Neutrophil (primary cell): ENCODE data around the gene HRAS.

Source experiments
- H3K27ac ChIP-seq: fragments of 200-600 bp; sonication (generic); 2 replicates; pipeline ENCODE4 v1.5.1; 2016; ENCODE audit warnings: mild to moderate bottlenecking, moderate library complexity
- H3K27me3 ChIP-seq: fragments of 200-600 bp; sonication (generic); 2 replicates; pipeline ENCODE4 v1.6.0; 2016; ENCODE audit warnings: mild to moderate bottlenecking
- H3K36me3 ChIP-seq: fragments of 200-600 bp; sonication (generic); 2 replicates; pipeline ENCODE4 v1.5.1; 2017
- H3K4me1 ChIP-seq, 2 experiments: fragments of 200-600 bp in 1 of 2; sonication (generic) in 1 of 2; 1 replicate in 1 of 2; 2 replicates in 1 of 2; pipeline versions ENCODE4 v1.5.1 to v1.6.1; 2013 to 2016; ENCODE audit warnings: low read depth in 1 of 2, low read length in 1 of 2, mild to moderate bottlenecking in 1 of 2, moderate library complexity in 1 of 2; ENCODE audit not compliant: control insufficient read depth in 1 of 2, insufficient read depth in 1 of 2
- H3K4me3 ChIP-seq, 2 experiments: fragments of 200-600 bp in 1 of 2; sonication (generic) in 1 of 2; 1 replicate in 1 of 2; 2 replicates in 1 of 2; pipeline ENCODE4 v1.5.1; 2013 to 2016; ENCODE audit warnings: low read depth in 1 of 2, low read length in 1 of 2, mild to moderate bottlenecking in 1 of 2, moderate library complexity in 1 of 2
- H3K9me3 ChIP-seq: fragments of 200-600 bp; sonication (generic); 2 replicates; pipeline ENCODE4 v1.5.1; 2016
- CTCF ChIP-seq: fragments of 200-600 bp; sonication (generic); IDR thresholded peaks from 2 replicates; pipeline ENCODE4 v1.5.1; 2016; ENCODE audit warnings: antibody characterized with exemption

The HRAS gene

DNA sequence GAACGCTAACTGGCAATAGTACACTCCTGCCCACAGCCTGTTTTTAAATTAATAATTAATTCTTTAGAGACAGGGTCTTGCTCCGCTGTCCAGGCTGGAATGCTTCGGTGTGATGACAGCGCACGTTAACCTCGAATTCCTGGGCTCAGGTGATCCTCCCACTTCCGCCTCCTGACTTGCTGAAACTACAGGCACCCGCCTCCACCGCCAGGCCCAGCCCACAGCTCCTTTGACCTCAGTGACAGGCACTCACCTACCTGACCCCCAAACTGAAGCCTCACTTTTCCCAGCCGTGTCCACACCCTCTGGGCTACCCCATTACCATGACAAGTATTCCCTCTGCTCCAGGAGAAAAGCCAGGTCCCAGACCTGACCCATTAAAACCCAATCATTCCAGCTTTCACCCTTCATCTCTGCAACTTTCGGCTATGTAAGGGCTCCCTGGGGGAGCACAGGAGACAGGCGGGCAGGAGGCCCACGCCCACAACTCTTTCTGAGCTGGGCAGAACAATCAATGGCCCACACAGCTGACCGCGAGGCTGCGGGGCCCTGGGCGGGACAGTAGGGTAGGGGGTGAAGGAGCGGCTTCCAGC lies 24.4 kb upstream of the HRAS start:
- peak overlapping the region; percentile 87 for H3K4me3 ChIP-seq
- TF ChIP-seq CTCF = no peak

GRCh38 chr11:559020-559620 lies 23.7 kb upstream of the HRAS start:
- no peak for TF ChIP-seq CTCF
- H3K4me3 ChIP-seq = no peak overlapping the region
- H3K27me3 ChIP-seq = peaks cover 58% of the 10 kb centered on the region
- peaks cover 17% of the 10 kb centered on the region for H3K36me3 ChIP-seq
- H3K9me3 ChIP-seq = no peaks in the 10 kb centered on the region
- no peak overlapping the region for H3K27ac ChIP-seq
- peaks cover 25 to 44% of the 10 kb centered on the region in 2 experiments for H3K4me1 ChIP-seq

More for the DNA sequence above, 24.4 kb upstream of the HRAS start:
- Histone ChIP-seq H3K9me3 (no peaks in the 10 kb centered on the region), H3K27me3 (peaks cover 51% of the 10 kb centered on the region), H3K36me3 (peaks cover 19% of the 10 kb centered on the region), H3K27ac (peak overlapping the region; percentile 78), H3K4me1 (peaks cover 21 to 39% of the 10 kb centered on the region in 2 experiments)

DNA sequence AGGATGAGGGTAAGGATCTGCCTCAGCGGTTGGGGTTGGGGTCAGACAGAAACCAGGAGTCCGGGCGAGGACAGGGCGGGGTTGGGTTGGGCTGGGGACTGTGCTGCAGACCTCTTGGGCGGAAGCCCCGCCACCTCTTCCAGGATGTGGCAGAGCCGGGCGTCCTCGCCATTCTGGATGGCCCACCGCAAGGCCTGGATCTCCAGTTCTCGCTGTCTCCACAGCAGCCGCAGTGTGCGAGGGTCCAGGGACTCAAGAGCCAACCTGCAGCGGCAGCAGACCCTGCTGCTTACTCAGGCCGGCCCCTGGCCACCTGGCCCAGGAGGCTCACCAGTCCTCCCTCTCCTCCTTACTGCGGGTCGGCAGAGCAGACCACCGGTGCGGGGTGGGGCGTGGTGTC lies 23.1 kb upstream of the HRAS start:
- no peak for TF ChIP-seq CTCF
- Histone ChIP-seq H3K27ac (no peak overlapping the region), H3K36me3 (peaks cover 11% of the 10 kb centered on the region), H3K27me3 (peaks cover 64% of the 10 kb centered on the region), H3K9me3 (no peaks in the 10 kb centered on the region), H3K4me3 (no peak overlapping the region), H3K4me1 (peaks cover 25 to 44% of the 10 kb centered on the region in 2 experiments)

GRCh38 chr11:557328-558132 lies 22.2 kb upstream of the HRAS start:
- Histone ChIP-seq H3K4me3 (no peak overlapping the region), H3K36me3 (peaks cover 1% of the 10 kb centered on the region), H3K4me1 (peaks cover 25 to 44% of the 10 kb centered on the region in 2 experiments), H3K27me3 (peaks cover 74% of the 10 kb centered on the region), H3K27ac (no peak overlapping the region), H3K9me3 (no peaks in the 10 kb centered on the region)
- no peak for TF ChIP-seq CTCF

DNA sequence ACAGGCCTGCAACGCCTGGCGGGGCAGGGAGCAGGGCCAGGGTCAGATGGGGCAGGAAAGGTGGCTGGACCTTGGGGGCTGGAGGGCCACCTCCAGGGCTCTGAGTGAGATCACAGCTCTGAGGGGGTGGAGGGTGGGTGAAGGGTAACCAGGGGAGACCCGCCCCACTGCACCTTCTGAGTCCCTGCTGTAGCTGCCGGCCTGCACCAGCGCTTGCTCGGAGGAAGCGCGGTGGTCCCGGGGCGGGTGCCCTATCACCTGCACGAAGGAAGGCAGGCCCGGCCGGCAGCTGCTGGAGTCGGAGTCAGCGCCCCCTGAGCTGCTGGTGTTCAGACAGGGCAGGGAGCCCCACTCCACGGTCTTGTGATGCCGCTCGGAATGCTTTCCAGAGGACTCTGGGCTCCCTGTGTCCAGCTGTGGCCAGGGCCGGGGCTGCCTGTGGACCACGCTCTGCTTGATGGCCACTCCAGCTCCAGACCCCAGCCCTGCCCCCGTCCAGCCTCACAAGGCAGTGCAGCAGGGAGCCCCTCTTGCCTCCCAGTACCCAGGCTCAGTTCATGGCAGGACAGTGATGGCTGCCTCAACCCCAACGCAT lies 21.4 kb upstream of the HRAS start:
- Histone ChIP-seq H3K27me3 (peaks cover 74% of the 10 kb centered on the region), H3K4me1 (peaks cover 20 to 40% of the 10 kb centered on the region in 2 experiments), H3K27ac (no peak overlapping the region), H3K9me3 (no peaks in the 10 kb centered on the region), H3K4me3 (no peak overlapping the region), H3K36me3 (no peaks in the 10 kb centered on the region)
- TF ChIP-seq CTCF = no peak
